ENCODE measurements around the gene LPIN1. TPM values are rescaled to one million over a fixed set of nuclear protein-coding genes. Genes with fewer than 3 reads are reported as not detected.

LPIN1 gene
- total RNA-seq, 1 experiment from 2014 or later, result 4.4 TPM

DNA sequence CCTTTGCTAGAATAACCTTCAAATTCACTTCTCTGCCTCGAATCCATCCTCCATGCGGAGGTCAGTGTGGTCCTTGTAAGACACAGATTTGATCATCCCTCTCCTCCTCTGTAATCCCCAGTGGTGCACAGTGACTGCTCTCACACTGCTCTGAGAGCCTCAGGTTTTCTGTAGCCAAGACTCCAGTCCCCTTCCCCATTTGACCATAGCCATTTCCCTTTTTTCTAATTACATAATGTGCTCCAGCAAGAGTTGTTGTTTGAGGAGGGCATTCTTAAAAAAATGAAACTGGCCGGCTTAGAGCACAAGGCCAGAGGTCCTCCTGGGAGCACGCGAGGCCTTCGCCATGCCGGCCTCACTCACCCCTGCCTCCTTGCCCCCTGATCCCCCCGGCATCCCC is 34.7 kb upstream of the LPIN1 start:
- no peak overlapping the region for H3K4ac ChIP-seq (ENCODE audit: low read depth, low read length)
- no peak overlapping the region for H3K4me3 Mint-ChIP-seq
- H2AFZ ChIP-seq (ENCODE audit: low read length), result no peak overlapping the region
- no peak overlapping the region for H3K9ac ChIP-seq (ENCODE audit: extremely low read depth, insufficient read length, low read length)
- H3K27me3 Mint-ChIP-seq (ENCODE audit: low read depth), result peaks cover 6% of the 10 kb centered on the region
- no peak overlapping the region for H3K56ac ChIP-seq (ENCODE audit: insufficient read length, low read depth, low read length)
- no peak overlapping the region for H4K8ac ChIP-seq (replicated peaks; ENCODE audit: insufficient read length, low read depth, low read length)
- no peak overlapping the region for H3K4me2 ChIP-seq (ENCODE audit: insufficient read depth, insufficient read length, low read length)
- H3K27ac Mint-ChIP-seq, result no peak overlapping the region
- H2AK5ac ChIP-seq (ENCODE audit: insufficient read length, low read length), result no peak overlapping the region
- H3K9me3 Mint-ChIP-seq, result no peaks in the 10 kb centered on the region
- H3K36me3 Mint-ChIP-seq (ENCODE audit: insufficient read depth in 1 of 3, low read depth in 3 of 3), result no peaks in the 10 kb centered on the region; a peak in 2 of 7 replicates
- H2BK5ac ChIP-seq (ENCODE audit: insufficient read length, low read length), result no peak overlapping the region
- no peaks in the 10 kb centered on the region for H3K27me3 ChIP-seq (ENCODE audit: insufficient read depth, low read length)
- H4K91ac ChIP-seq (ENCODE audit: insufficient read length, low read depth, low read length), result no peak overlapping the region
- no peaks in the 10 kb centered on the region for H3K23me2 ChIP-seq (ENCODE audit: insufficient read length, low read depth, low read length, poor library complexity, severe bottlenecking)
- no peak overlapping the region for H3K23ac ChIP-seq (ENCODE audit: insufficient read length, low read depth, low read length)
- H4K20me1 ChIP-seq (ENCODE audit: control insufficient read depth, insufficient read depth, insufficient read length), result no peaks in the 10 kb centered on the region
- H3T11ph ChIP-seq (ENCODE audit: low read length), result no peak overlapping the region
- TF ChIP-seq, protein P1, sequence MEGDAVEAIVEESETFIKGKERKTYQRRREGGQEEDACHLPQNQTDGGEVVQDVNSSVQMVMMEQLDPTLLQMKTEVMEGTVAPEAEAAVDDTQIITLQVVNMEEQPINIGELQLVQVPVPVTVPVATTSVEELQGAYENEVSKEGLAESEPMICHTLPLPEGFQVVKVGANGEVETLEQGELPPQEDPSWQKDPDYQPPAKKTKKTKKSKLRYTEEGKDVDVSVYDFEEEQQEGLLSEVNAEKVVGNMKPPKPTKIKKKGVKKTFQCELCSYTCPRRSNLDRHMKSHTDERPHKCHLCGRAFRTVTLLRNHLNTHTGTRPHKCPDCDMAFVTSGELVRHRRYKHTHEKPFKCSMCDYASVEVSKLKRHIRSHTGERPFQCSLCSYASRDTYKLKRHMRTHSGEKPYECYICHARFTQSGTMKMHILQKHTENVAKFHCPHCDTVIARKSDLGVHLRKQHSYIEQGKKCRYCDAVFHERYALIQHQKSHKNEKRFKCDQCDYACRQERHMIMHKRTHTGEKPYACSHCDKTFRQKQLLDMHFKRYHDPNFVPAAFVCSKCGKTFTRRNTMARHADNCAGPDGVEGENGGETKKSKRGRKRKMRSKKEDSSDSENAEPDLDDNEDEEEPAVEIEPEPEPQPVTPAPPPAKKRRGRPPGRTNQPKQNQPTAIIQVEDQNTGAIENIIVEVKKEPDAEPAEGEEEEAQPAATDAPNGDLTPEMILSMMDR (conservative IDR thresholded peaks at IDR 0.05), result no peak
- H3K4me1 ChIP-seq (ENCODE audit: insufficient read depth, low read length), result no peaks in the 10 kb centered on the region
- H3K14ac ChIP-seq (ENCODE audit: insufficient read depth, low read length), result no peak overlapping the region
- no peak overlapping the region for H2BK120ac ChIP-seq (ENCODE audit: low read depth, low read length, poor library complexity, severe bottlenecking)
- no peaks in the 10 kb centered on the region for H3K9me3 ChIP-seq (ENCODE audit: control insufficient read depth, low read depth, low read length)
- no CpG with 5 or more reads among the region's 8 CpGs for WGBS (ENCODE audit: extremely low coverage, insufficient read length, low lambda C conversion rate)
- H4K5ac ChIP-seq (ENCODE audit: insufficient read length, low read depth, low read length), result no peak overlapping the region
- H3K79me2 ChIP-seq (ENCODE audit: insufficient read depth, low read length), result no peaks in the 10 kb centered on the region
- H2BK15ac ChIP-seq (ENCODE audit: low read depth, low read length), result no peak overlapping the region
- H3K4me1 Mint-ChIP-seq, result no peaks in the 10 kb centered on the region
- no peak overlapping the region for H2BK12ac ChIP-seq (ENCODE audit: insufficient read length, low read depth, low read length)
- no peak overlapping the region for H2BK20ac ChIP-seq (ENCODE audit: low read depth, low read length, poor library complexity, severe bottlenecking)
- H3K27ac ChIP-seq (ENCODE audit: insufficient read length, low read depth, low read length), result no peak overlapping the region
- DNase-seq, result no peak
- no peaks in the 10 kb centered on the region for H3K79me1 ChIP-seq (ENCODE audit: insufficient read depth, low read depth, low read length, poor library complexity, severe bottlenecking)
- no peak overlapping the region for H3K18ac ChIP-seq (ENCODE audit: insufficient read length, low read depth, low read length)

All from H9 (cell line).